GM18520 (cell line): ENCODE measurements around the gene CD8B2.
A peak's percentile ranks its signal among the peaks of the same experiment; 100 is the strongest.
"Not testable (repeated sequence)": the region's sequence is repeated elsewhere in the genome, so short reads cannot be mapped to it uniquely, and the experiment has no call there.

ENCODE experiments used
- ATAC-seq: cut with Tn5 transposase; IDR thresholded peaks from one replicate; pipeline ENCODE4 v1.9.1; 2021; ENCODE audit not compliant: unreplicated experiment

The CD8B2 gene

GRCh38 chr2:106511476-106511901 is 24.3 kb downstream of the CD8B2 start:
- not testable (repeated sequence) for ATAC-seq

- not testable (repeated sequence) for ATAC-seq
These were observed 24.8 kb downstream of the CD8B2 start for GRCh38 chr2:106511934-106512333.

DNA sequence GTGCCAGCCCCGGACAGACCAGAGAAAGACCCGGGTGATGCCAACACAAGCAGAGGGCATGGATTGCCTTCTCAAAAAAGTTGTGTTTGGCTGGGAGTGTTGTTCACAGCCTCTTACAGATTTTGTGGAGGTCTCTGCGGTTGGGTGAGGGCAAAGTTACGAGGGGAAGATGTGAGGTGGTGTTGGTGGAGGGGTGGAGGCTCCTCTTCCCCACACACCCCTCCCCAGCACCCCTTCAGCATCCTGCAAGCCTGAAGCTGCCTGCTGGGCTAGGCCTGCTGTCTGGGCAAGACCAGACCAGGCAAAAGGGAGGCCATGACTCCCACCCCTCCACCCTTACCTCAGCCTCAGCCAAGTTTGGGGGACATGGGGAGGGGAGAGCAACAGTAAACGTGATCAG is 26.2 kb downstream of the CD8B2 start:
- not testable (repeated sequence) for ATAC-seq

DNA sequence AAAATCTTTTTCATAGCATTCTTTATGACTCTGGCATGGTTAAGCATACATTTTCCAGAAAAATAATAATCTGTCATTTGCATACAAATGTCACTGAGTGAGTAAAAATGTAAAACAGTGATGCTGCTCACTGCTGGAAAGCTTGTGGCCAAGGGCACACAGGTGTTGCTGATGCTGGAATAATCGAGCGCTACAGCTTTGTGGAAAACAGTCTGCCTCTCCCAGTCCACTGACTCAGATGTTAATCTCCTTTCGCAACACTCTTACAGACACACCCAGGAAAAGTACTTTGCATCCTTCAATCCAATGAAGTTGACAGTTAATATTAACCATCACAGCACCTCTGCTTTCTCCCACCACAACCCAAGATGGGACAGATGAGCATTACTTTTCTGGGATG is 27.7 kb downstream of the CD8B2 start:
- ATAC-seq: not testable (repeated sequence)

GRCh38 chr2:106516436-106516835 is 29.3 kb downstream of the CD8B2 start:
- no peak for ATAC-seq

DNA sequence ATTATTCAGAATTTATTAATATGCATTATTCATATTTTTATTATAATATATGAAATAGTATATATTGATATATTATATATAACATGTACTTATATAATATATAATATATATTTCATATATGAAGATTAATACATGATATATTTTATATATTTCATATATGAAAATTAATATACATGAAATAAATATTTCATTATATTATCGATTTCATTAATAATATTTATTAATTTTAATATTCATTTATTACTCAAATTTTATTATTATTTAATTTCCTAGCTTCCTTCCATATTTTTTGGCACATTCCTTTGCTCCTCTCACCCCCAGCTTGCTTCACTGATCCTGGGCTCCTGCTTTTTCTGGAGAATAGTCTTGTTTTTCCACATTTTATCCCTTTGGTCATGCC is 29.7 kb downstream of the CD8B2 start:
- no peak for ATAC-seq

DNA sequence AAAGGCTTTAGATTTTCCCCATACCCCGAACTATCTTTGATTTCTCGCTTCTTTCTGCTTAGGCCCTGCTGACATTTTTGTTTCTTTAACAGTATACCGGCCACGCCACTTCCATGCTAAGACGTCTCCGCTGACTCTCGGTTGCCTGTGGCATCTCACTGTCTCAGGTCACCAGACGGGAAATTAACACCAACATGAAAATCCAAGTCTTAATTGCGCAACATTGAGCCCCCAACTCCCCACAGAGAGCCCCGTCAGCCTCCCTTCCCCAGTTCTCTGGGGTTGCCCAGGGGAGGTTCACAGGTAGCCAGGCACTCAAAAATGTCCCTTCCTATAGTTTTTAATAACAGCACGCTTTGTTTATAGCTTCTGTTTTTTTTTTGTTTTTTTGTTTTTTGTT is 30.2 kb downstream of the CD8B2 start:
- ATAC-seq: no peak

GRCh38 chr2:106519767-106520166 is 32.6 kb downstream of the CD8B2 start:
- ATAC-seq: no peak

GRCh38 chr2:106521016-106521415 is 33.9 kb downstream of the CD8B2 start:
- no peak for ATAC-seq

DNA sequence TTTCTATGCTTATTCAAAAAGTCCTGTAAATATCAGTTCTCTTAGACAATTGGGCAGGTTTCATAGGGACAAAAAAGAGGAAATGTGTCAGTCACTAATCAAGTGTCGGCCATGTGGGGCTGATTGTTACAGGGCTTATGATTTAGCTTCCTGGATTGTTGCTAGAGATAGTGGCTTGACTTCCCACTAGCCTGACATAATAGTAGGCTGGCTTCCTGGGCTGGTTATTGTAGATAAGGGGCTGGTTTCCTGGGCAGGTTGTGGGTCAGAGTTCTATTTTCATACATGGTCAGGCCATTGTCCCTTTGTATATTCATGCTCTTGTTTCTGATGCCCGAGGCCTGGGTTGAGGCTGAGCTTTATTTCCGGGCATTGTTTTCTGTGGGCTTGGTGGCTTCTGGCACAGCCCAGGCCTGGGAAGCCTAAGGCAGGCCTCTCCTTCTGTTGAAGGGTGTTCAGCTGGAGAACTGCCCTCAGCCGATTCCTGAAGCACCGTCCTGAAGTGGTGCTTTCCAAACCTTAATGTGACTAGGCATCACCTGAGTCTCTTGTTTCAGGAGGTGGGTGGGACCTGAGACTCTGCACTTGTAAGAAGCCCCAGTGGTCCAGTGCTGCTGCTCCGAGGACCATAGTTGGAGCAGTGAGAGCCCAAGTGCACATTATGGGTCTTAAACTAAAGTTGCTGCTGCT is 37.0 kb downstream of the CD8B2 start:
- ATAC-seq: no peak

- ATAC-seq: no peak
These were observed 43.7 kb downstream of the CD8B2 start for GRCh38 chr2:106530866-106531265.

GRCh38 chr2:106531676-106532214 is 44.6 kb downstream of the CD8B2 start:
- no peak for ATAC-seq

- ATAC-seq: no peak
These were observed 45.1 kb downstream of the CD8B2 start for GRCh38 chr2:106532236-106532635.

DNA sequence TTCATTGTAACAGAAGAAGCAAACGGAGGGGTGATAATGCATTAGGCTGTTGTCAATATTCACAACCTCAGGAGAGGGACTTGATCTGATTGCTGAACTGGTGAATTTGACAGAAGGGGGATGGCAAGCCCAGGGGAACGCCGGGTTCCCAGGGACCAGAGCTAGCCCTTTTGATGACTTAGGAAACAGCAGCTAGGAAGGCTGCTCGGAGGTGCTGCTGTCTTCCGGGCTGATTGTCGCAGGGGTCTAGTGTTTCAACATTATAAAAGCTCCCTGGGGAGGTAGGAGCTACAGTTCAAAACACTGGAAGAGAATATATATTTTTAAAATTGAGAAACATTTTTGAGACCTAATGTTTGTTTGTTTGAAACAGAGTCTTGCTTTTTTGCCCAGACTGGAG is 47.3 kb downstream of the CD8B2 start:
- no peak for ATAC-seq

- ATAC-seq: no peak
These were observed 49.3 kb downstream of the CD8B2 start for GRCh38 chr2:106536490-106536889.

GRCh38 chr2:106537047-106537446 is 49.9 kb downstream of the CD8B2 start:
- ATAC-seq: no peak

DNA sequence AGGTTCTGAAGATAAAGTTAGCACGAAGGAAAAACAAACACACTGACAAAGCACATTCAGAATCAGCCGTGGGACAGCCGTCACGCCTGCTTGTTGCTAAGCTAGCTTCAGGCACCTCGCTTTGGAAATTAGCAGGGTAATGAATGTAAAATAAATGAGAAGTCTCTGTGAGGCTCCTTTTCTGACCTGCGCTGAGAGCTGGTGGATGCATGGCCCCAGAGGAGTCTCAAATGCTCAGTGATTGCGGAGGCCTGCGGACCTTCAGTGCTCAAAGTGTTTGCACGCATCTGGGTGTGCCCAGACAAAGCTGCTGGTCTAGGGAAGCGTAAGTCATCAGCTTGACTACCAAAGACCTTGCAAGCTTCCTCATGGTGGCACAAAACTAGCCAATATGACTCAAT is 50.6 kb downstream of the CD8B2 start:
- ATAC-seq: no peak

DNA sequence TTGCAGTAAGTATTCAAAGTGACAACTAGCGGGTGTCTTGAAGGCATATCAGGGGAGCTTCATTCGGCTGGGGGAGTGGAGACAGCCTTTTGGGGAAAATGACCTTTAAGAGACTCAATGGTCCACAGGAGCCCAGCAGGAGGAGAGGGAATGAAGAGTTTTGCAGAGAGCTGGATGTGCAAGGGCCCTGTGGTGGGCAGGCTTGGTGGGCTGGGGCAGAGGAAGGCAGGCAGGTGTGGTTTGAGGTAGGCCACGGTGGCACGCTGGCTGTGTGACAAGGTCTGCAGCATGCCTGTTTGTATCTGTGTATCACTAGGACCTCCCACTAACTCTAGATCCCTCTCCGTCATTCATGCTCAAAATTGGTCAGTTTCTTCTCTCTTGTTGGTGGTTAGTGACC is 53.7 kb downstream of the CD8B2 start:
- no peak for ATAC-seq

GRCh38 chr2:106541333-106541732 is 54.2 kb downstream of the CD8B2 start:
- ATAC-seq: no peak

DNA sequence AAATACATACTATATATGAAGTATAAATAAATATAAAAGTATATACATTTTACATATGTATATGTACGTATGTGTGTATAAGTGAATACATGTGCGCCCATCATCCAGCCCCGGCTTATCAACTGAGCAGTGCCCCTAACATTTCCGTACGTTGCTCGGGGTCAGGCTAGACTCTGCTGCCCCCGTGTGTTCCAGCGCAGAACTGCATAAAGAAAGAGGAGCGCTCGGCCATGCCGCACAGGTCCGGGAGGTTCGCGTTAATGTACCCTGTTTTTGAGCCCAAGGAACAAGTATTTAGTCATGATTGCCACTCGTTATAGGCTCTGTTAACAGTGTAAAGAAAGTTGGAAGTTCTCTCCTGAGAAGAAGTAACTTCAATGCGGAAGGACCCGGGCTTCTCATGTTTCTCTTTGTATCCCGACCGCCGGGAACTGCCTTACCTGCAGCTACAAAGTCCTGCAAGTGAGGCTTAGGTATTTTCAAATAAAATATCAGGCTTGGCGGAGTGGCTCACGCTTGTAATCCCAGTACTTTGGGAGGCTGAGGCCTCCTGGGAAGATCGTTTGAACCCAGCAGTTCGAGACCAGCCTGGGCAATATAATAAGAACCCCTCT is 55.7 kb downstream of the CD8B2 start:
- peak; percentile 76 for ATAC-seq

GRCh38 chr2:106545007-106545406 is 57.8 kb downstream of the CD8B2 start:
- ATAC-seq: no peak

GRCh38 chr2:106546391-106546990 is 59.3 kb downstream of the CD8B2 start:
- no peak for ATAC-seq
